IPS-NIHi7 (cell line): Measurements from ENCODE around the gene IFIT1.
"Not testable (repeated sequence)": the region's sequence is repeated elsewhere in the genome, so short reads cannot be mapped to it uniquely, and the experiment has no call there.

Experiments
- DNase-seq: peaks from one replicate; pipeline ENCODE4 v3.0.0; 2012; ENCODE audit warnings: mixed read lengths; ENCODE audit errors: extremely low spot score

IFIT1 gene

GRCh38 chr10:89398003-89398749 lies 5.8 kb downstream of the IFIT1 start:
- DNase-seq: no peak

DNA sequence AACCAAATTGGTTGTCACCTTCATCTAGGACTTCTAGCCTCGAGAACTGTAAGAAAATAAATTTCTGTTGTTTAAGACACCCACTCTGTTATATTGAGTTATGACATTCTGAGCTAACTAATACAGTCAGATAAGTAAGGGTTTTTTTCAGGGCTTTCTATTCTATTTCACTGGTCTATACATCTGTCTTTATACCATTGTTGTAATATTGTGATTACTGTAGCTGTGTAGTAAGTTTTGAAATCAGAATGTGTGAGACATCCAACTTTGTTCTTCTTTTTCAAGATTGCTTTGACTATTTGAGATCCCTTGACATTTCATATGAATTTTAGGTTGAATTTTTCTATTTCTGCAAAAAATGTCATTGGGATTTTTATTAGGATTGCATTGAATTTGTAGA lies 7.5 kb downstream of the IFIT1 start:
- no peak for DNase-seq

DNA sequence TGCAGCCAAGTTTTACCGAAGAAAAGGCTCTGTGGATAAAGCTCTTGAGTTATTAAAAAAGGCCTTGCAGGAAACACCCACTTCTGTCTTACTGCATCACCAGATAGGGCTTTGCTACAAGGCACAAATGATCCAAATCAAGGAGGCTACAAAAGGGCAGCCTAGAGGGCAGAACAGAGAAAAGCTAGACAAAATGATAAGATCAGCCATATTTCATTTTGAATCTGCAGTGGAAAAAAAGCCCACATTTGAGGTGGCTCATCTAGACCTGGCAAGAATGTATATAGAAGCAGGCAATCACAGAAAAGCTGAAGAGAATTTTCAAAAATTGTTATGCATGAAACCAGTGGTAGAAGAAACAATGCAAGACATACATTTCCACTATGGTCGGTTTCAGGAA lies 10.6 kb downstream of the IFIT1 start:
- DNase-seq: no peak

- no peak for DNase-seq
Measured at GRCh38 chr10:89404104-89405047, 12.0 kb downstream of the IFIT1 start.

- DNase-seq: not testable (repeated sequence)
Measured at GRCh38 chr10:89406178-89406577, 13.8 kb downstream of the IFIT1 start.

- not testable (repeated sequence) for DNase-seq
Measured at GRCh38 chr10:89407792-89408191, 15.4 kb downstream of the IFIT1 start.

DNA sequence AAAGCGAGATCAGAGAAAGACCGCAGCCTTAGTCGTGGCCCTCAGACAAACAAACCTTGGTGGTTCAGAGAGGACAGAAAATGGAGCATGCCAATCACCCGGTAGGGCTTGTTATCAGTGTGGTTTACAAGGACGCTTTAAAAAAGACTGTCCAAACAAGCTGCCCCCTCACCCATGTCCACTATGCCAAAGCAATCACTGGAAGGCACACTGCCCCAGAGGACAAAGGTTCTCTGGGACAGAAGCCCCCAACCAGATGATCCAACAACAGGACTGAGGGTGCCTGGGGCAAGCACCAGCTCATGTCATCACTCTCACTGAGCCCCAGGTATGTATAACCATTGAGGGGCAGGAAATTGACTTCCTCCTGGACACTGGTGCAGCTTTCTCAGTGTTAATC lies 16.9 kb downstream of the IFIT1 start:
- not testable (repeated sequence) for DNase-seq

DNA sequence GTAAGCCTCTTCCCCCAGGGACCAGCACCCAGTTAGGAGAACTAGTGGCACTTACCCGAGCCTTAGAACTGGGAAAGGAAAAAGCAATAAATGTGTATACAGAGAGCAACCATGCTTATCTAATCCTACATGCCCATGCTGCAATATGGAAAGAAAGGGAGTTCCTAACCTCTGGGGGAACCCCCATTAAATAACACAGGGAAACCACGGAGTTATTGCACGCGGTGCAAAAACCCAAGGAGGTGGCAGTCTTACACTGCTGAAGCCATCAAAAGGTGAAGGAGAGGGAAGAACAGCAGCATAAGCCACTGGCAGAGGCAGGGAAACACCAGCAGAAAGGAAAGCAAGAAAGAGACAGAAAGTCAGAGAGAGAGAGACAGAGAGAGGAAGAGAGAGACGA lies 18.1 kb downstream of the IFIT1 start:
- not testable (repeated sequence) for DNase-seq

- not testable (repeated sequence) for DNase-seq
Measured at GRCh38 chr10:89411135-89411534, 18.7 kb downstream of the IFIT1 start.

DNA sequence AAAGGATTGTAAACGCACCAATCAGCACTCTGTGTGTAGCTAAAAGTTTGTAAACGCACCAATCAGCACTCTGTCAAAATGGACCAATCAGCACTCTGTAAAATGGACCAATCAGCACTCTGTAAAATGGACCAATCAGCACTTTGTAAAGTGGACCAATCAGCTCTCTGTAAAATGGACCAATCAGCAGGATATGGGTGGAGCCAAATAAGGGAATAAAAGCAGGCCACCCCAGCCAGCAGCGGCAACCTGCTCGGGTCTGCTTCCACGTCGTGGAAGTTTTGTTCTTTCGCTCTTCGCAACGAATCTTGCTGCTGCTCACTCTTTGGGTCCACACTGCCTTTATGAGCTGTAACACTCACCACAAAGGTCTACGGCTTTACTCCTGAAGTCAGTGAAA lies 19.9 kb downstream of the IFIT1 start:
- DNase-seq: not testable (repeated sequence)

DNA sequence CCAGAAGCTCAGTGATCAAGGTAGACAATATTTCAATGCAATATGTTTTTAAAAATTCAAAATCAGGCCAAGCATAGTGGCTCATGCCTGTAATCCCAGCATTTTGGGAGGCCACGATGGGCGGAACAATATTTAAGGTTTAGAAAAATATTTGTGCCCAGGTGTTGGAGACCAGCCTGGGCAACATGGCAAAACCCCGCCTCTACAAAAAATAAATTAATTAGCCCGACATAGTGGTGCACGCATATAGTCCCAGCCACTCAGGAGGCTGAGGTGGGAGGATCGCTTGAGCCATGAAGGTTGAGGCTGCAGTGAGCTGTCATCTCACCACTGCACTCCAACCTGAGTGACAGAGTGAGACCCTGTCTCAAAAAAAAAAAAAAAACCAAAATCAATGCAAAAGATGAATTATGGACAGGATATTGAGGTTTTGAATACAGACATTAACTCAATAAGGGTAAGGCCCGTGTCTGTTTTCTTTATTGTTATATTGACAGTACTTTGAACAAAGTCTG lies 21.0 kb downstream of the IFIT1 start:
- no peak for DNase-seq

- DNase-seq: peak; percentile 86
Measured at GRCh38 chr10:89414146-89414878, 21.9 kb downstream of the IFIT1 start, which contains the start of gene IFIT5. Gene IFIT5, plus strand, starts transcription at chr10:89414568. Its CDS starts 231 bp downstream, at chr10:89414799.

DNA sequence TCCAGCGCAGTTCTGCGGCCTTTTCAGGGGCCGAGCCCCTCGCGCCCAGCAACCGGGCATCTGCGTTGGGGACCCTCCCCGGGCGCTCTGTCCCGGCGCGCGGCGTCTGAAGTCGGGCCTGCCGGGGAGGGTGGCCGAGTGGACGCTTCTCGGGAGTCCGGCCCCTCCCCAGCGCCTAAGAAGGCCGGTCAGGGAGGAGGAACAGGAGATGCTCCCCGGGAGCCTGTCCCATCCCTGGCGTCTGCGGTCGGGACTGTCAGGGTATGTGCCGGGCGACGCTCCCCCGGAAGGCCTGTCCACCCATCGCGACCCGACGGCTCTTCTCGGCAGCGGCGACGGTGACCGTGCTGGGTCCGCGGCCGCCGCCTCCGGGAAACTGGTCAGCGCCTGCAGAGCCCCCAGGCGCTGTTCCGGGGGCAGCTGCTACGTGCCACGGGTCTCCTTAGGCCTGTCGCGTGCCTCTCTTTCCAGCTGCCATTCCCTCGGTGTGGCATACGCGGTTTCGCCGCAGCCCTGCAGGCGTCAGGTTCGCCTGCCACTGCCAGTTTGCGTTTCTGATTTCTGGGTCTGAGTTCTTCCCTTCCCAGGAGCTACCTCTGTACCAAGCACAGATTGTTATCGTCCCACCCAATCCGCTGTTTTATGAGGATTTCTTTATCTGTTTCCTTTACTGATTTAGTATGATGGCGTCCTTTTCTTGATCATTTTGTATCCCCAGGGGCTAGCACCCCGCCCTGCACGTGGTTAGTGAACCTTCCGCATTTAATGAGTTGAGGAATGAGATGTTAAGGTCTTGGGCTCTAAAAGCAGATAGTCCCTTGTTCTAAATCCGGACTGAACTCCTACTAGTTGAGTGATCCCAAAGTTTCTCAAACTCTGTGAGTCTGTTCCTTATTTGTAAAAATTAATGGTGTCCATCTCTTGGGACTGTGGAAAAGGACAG lies 22.7 kb downstream of the IFIT1 start:
- DNase-seq: peak; percentile 53

DNA sequence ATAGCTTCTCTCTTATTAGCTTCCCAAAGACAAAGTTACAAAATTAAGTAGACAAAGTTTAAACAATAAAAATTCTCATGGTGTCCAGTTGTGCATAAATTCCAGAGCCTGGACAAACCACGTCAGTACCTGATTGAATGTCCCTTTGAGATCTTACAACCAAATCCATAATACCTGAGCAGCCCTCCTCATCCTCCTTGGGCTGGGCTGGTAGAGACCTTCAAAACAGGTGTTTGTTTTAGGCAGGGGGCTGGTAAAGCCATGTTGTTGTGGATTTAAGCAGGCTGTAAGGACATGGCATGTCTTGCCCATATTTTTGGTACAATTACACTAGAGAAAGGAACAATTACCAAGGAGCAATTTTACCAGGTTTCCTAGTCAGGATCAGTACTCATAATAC lies 24.0 kb downstream of the IFIT1 start:
- no peak for DNase-seq

DNA sequence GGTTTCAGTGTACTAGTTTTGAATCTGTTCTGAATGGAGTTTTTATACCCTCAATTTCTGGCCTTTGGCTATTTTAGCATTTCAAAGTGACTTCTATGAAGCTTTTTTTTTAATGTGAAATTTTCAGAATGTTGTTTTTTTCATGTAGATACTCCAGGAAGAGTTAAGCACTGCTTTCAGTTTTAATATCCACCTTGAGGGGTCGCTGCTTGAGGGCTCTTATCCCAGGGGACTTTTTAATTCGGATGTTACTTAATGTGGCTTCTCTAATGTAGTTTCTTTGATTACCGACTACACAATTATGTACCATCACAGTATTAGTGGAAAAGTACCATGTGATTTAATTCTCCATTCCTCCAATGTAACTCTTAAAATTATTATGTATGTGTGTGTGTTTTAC lies 27.1 kb downstream of the IFIT1 start:
- no peak for DNase-seq

- DNase-seq: no peak
Measured at GRCh38 chr10:89421018-89421476, 28.6 kb downstream of the IFIT1 start.

- DNase-seq: no peak
Measured at GRCh38 chr10:89425000-89425399, 32.6 kb downstream of the IFIT1 start.

- DNase-seq: peak; percentile 65
Measured at GRCh38 chr10:89426230-89426868, 33.9 kb downstream of the IFIT1 start.

DNA sequence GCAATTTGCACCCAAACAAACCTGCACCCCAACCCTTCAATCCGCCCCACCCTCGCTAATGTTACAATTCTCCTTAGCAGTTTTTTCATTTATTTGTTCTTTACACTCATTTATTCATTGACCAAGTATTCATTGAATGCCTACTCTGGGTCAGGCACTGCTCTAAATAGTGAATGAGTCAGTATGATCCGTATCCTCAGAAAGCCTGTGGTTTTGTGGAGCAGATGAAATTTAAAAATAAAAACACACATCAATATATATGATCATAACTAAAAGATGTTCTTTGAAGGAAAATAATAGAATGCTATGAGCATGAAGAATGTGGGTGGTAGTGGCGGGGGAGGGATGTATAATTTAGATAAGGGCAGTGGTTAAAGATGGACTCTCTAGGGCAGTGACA lies 35.2 kb downstream of the IFIT1 start:
- DNase-seq: no peak

GRCh38 chr10:89428877-89429276 lies 36.5 kb downstream of the IFIT1 start:
- no peak for DNase-seq
